Measurements from ENCODE around the gene LCLAT1.
"Not testable (repeated sequence)": the region's sequence is repeated elsewhere in the genome, so short reads cannot be mapped to it uniquely, and the experiment has no call there.

LCLAT1 gene

GRCh38 chr2:30612371-30612770, 165.3 kb downstream of the LCLAT1 start:
- no peak for DNase-seq

- DNase-seq: no peak
These were observed 166.0 kb downstream of the LCLAT1 start for GRCh38 chr2:30613001-30613400.

GRCh38 chr2:30614227-30614626, 167.2 kb downstream of the LCLAT1 start:
- not testable (repeated sequence) for DNase-seq

- DNase-seq: no peak
These were observed 168.9 kb downstream of the LCLAT1 start for GRCh38 chr2:30615926-30616325.

- no peak for DNase-seq
These were observed 173.1 kb downstream of the LCLAT1 start for GRCh38 chr2:30620102-30620501.

GRCh38 chr2:30621836-30622235, 174.8 kb downstream of the LCLAT1 start:
- no peak for DNase-seq

GRCh38 chr2:30622452-30622851, 175.4 kb downstream of the LCLAT1 start:
- DNase-seq: no peak

GRCh38 chr2:30625276-30625675, 178.2 kb downstream of the LCLAT1 start:
- no peak for DNase-seq

- peak; percentile 4 for DNase-seq
These were observed 178.7 kb downstream of the LCLAT1 start for GRCh38 chr2:30625701-30626100.

GRCh38 chr2:30626397-30626796, 179.4 kb downstream of the LCLAT1 start:
- DNase-seq: no peak

GRCh38 chr2:30627151-30627550, 180.1 kb downstream of the LCLAT1 start:
- DNase-seq: no peak

- no peak for DNase-seq
These were observed 181.3 kb downstream of the LCLAT1 start for GRCh38 chr2:30628341-30628740.

- no peak for DNase-seq
These were observed 182.8 kb downstream of the LCLAT1 start for GRCh38 chr2:30629866-30630265.

GRCh38 chr2:30631051-30631671, 184.1 kb downstream of the LCLAT1 start:
- DNase-seq: peak; percentile 10

GRCh38 chr2:30633039-30633438, 186.0 kb downstream of the LCLAT1 start:
- DNase-seq: no peak

- no peak for DNase-seq
These were observed 189.3 kb downstream of the LCLAT1 start for GRCh38 chr2:30636311-30636710.

GRCh38 chr2:30639836-30640235, 192.8 kb downstream of the LCLAT1 start:
- DNase-seq: no peak

GRCh38 chr2:30641765-30642345, 194.8 kb downstream of the LCLAT1 start:
- no peak for DNase-seq

- DNase-seq: not testable (repeated sequence)
These were observed 196.0 kb downstream of the LCLAT1 start for GRCh38 chr2:30643013-30643412.

- DNase-seq: no peak
These were observed 196.6 kb downstream of the LCLAT1 start for GRCh38 chr2:30643674-30644073.

GRCh38 chr2:30645081-30645744, 198.2 kb downstream of the LCLAT1 start:
- DNase-seq: no peak

GRCh38 chr2:30645745-30646119, 198.7 kb downstream of the LCLAT1 start:
- DNase-seq: no peak

- DNase-seq: no peak
These were observed 200.9 kb downstream of the LCLAT1 start for GRCh38 chr2:30647752-30648457.

- no peak for DNase-seq
These were observed 202.2 kb downstream of the LCLAT1 start for GRCh38 chr2:30649278-30649677.
